BE2C (cell line): Measurements from ENCODE around the gene KCNC2.

Source experiments
- DNase-seq: peaks from one replicate; pipeline ENCODE4 v3.0.0-alpha.2; 2020
- H3K27me3 ChIP-seq: fragments of 250-450 bp; sonication (Bioruptor Pico); 2 replicates; pipeline ENCODE4 v1.5.1; 2020; ENCODE audit warnings: mild to moderate bottlenecking
- H3K36me3 ChIP-seq: fragments of 250-450 bp; sonication (Bioruptor Pico); 2 replicates; pipeline ENCODE4 v1.5.1; 2020; ENCODE audit warnings: mild to moderate bottlenecking
- H3K4me1 ChIP-seq: fragments of 250-450 bp; sonication (Bioruptor Pico); 2 replicates; pipeline ENCODE4 v1.5.1; 2020
- H3K4me3 ChIP-seq: 2 replicates; pipeline ENCODE4 v1.5.1; 2011; ENCODE audit warnings: low read depth, low read length
- H3K9me3 ChIP-seq: fragments of 250-450 bp; sonication (Bioruptor Pico); 2 replicates; pipeline ENCODE4 v1.5.1; 2020
- TF ChIP-seq, protein P1 (sequence below): IDR thresholded peaks from 2 replicates; pipeline ENCODE4 v1.5.1; 2012; ENCODE audit warnings: mild to moderate bottlenecking, low read depth, low read length

The KCNC2 gene

DNA sequence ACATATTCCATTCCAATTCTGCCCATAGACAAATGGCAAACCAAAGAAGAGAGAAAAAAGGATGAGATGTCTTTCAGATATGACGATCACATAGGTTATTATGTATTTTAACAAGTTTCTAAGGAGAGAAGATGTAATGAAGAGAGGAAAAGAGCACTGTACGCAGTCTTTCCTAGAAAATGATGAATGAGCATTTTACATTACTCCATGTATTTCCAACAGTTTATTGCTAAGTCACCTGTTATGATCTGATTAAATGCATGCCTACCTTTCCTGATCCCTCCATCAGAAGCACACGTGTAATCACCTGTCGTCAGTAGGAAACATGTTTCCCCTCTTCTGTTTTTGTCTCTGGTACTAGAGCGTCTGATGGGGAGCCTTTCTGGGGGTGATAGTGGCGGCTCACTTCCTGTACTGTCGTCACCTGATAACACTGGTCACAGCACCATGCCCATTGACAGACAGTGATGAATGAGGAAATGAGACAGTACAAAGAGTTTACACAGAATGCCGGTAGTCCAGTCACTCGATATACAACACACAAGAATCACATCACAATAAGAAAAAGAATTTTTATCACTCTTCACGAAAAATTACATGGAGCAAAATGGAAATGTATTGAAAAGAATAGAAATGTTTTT lies 161.6 kb downstream of the KCNC2 start:
- no peak overlapping the region for H3K4me3 ChIP-seq
- H3K4me1 ChIP-seq = no peaks in the 10 kb centered on the region
- no peak for DNase-seq
- H3K9me3 ChIP-seq = no peaks in the 10 kb centered on the region
- TF ChIP-seq, protein P1, sequence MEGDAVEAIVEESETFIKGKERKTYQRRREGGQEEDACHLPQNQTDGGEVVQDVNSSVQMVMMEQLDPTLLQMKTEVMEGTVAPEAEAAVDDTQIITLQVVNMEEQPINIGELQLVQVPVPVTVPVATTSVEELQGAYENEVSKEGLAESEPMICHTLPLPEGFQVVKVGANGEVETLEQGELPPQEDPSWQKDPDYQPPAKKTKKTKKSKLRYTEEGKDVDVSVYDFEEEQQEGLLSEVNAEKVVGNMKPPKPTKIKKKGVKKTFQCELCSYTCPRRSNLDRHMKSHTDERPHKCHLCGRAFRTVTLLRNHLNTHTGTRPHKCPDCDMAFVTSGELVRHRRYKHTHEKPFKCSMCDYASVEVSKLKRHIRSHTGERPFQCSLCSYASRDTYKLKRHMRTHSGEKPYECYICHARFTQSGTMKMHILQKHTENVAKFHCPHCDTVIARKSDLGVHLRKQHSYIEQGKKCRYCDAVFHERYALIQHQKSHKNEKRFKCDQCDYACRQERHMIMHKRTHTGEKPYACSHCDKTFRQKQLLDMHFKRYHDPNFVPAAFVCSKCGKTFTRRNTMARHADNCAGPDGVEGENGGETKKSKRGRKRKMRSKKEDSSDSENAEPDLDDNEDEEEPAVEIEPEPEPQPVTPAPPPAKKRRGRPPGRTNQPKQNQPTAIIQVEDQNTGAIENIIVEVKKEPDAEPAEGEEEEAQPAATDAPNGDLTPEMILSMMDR = no peak
- no peaks in the 10 kb centered on the region for H3K27me3 ChIP-seq
- H3K36me3 ChIP-seq = no peaks in the 10 kb centered on the region

DNA sequence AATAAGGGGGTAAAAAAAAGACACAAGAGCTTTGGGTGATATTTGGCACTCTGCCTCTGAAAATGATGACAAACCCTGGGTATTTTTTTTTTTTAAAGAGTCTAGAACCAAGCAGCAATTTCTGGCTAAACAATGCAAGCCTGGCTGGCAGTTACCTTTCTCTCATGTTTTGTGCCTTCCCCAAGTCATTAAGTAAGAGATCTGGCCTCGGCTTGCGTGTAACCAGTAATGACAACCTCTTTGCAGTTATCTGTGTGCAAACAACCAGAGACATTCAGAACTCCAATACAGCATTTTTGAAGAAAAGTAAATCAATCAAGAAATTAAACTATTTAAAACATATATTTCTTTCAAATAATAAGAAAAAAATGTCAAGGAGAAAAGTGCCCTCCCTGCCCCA lies 167.5 kb downstream of the KCNC2 start:
- TF ChIP-seq, protein P1 = no peak
- H3K36me3 ChIP-seq = no peaks in the 10 kb centered on the region
- no peaks in the 10 kb centered on the region for H3K4me1 ChIP-seq
- no peaks in the 10 kb centered on the region for H3K9me3 ChIP-seq
- no peak overlapping the region for H3K4me3 ChIP-seq
- no peak for DNase-seq
- no peaks in the 10 kb centered on the region for H3K27me3 ChIP-seq

DNA sequence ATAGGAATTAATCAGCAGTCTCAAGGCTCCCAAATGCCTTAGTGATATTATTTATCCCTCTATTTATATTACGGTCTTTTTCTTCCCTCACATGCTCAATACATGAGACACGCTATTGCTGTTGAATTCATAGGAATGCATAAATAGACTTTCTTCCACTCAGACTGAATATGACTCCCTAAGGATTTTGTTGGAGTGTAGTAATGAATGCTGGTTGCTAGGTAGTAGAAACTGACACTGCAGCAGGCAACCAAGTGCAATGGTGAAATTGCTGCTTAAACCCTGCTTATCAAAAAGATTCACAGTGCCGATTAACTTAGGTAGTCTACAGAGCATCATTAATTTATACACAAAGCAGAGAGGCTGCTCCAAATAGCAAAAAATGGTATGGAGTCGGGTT lies 168.2 kb downstream of the KCNC2 start:
- TF ChIP-seq, protein P1 = no peak
- Histone ChIP-seq H3K27me3 (no peaks in the 10 kb centered on the region), H3K4me1 (no peaks in the 10 kb centered on the region), H3K4me3 (no peak overlapping the region), H3K36me3 (no peaks in the 10 kb centered on the region), H3K9me3 (no peaks in the 10 kb centered on the region)
- no peak for DNase-seq

DNA sequence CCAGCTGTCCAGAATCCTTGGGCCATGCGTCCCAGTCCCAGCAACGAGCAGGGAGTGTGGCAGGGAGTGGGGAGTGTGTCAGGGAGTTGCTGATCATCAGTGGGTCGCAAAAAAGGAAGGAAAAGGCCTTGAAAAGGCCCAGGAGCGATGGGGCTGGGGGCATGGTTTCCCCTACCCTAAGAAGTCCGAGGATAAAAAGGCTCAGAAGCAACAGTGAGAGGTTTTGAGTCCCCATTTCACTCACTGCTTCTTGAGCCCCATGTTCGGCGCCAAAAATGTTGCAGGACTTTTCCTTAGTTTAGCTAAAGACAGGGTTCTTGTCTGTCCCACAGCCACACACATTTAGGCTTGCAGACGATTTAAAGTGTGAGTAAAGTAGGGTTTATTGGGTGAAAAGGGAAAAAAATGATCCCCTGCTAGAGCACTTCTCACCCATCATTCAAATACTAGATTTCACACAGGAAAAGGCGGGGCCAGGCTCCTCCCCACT lies 189.5 kb downstream of the KCNC2 start:
- Histone ChIP-seq H3K4me1 (no peaks in the 10 kb centered on the region), H3K36me3 (no peaks in the 10 kb centered on the region), H3K27me3 (no peaks in the 10 kb centered on the region), H3K4me3 (no peak overlapping the region), H3K9me3 (no peaks in the 10 kb centered on the region)
- no peak for DNase-seq
- TF ChIP-seq, protein P1 = no peak

DNA sequence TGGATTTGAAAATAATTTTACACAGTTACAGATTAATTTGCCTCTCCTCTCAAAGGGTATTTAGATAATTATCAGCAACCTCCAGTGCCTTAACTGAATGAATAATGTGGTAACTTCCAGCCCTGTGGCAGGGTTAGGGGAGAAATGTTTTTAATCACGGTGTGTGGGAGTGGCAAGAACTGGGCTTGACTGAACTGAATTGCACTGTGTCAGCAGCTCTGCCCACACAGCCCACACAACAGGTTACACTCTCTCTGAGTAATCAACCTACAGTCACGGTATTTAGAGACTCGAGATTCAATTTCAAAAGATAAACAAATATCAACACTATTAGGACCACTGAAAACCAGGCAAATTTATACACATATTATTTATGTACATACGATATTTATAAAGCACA lies 198.5 kb downstream of the KCNC2 start:
- DNase-seq = no peak
- no peaks in the 10 kb centered on the region for H3K4me1 ChIP-seq
- H3K36me3 ChIP-seq = no peaks in the 10 kb centered on the region
- TF ChIP-seq, protein P1 = no peak
- no peaks in the 10 kb centered on the region for H3K9me3 ChIP-seq
- H3K27me3 ChIP-seq = no peaks in the 10 kb centered on the region
- no peak overlapping the region for H3K4me3 ChIP-seq

DNA sequence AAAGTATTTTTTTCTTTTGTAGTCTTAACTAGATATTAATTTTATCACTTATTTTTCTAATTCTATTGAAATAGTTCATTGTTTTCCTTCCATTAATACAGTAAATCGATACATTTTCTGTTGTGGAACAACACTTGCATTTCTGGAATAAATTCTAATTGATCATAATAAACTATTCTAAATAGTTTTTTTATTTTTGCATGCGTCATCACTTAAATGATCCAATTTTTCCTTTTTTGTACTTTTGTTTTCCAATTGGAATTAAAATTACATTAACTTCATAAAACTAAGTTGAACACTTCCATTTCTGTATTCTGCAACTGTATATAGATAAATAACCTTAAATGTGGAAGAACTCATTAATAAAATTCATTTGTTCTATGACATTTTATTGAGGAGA lies 202.5 kb downstream of the KCNC2 start:
- H3K4me3 ChIP-seq = no peak overlapping the region
- DNase-seq = no peak
- no peaks in the 10 kb centered on the region for H3K9me3 ChIP-seq
- H3K27me3 ChIP-seq = no peaks in the 10 kb centered on the region
- no peaks in the 10 kb centered on the region for H3K36me3 ChIP-seq
- no peaks in the 10 kb centered on the region for H3K4me1 ChIP-seq
- TF ChIP-seq, protein P1 = no peak
